Amygdala (tissue), 56 donors: ENCODE results near the gene KRTAP10-3.
A peak's percentile ranks its signal among the peaks of the same experiment; 100 is the strongest.

Experiments
- DNase-seq, 56 donors: peaks; one replicate each; lab custom pipeline; 2025; lab: John Stamatoyannopoulos, UW

The KRTAP10-3 gene

DNA sequence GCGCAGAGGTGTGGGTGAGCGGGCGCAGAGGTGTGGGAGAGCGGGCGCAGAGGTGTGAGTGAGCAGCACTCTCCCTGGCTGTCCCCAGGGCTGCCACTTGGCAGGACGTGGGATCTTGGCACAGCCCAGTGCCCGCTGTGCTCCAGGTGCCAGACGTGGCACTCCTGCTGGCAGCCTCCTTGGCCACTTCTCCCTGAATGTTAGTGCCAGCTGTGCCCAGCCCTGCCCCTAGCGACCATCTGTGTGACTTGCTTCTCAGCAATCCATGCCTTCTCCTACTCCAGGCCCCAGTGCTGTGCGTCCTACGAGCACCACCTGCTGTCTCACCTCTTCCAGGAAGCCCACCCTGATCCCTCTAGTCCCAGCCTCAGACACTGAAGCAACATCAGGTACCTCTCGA, 49.1 kb downstream of the KRTAP10-3 start:
- peak in 7 of 56 donors; percentile 4 to 56 (median 17) for DNase-seq

DNA sequence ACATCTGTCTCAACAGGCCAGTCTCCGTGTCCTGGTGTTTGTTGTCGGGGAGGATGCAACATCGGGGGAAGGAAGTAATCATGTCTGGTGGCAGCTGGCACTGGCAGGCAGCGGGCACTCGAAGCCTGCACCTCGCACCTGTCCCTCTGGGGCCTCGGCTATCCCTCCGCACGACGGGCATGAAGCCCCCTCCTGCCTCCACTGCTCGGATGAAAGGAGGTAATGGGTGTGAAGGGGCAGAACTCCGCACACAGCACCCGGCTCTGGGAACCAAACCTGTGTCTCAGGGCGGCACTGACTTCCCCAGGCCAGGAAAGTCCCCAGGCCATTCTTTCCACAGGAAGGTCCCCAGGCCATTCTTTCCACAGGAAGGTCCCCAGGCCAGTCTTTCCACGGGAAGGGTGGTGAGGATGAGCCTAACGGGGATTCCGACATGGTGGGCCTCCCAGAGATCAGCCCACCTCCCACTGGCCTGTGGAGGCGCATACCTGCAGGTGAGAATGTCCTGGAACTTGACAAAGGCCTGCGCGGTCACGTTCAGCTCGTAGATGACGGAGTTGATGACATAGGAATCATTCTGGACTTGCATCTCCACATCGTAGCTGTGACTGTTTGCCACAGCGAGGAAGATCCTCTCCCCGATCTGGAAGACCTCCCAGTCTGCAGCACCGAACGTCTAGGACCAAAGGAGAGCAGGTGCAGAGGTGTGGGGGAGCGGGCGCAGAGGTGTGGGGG, 49.7 kb downstream of the KRTAP10-3 start:
- no peak for DNase-seq

DNA sequence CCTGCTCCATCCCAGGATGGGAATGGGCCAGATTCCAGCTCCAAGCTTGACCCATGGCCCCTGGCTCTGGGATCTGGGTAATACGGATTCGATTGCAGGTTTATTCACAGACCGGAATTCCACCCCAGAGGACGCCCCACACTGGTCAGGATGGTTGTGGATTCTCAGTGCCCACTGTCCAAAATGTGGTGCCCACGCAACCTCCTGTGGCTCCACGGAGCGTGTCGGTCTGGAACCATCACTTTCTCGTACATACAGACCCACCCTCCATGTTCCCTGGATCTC, 50.2 kb downstream of the KRTAP10-3 start:
- no peak for DNase-seq
